ENCODE results near the gene RAC3. TPM values are rescaled to one million over a fixed set of nuclear protein-coding genes. Genes with fewer than 3 reads are reported as not detected.
A peak's percentile ranks its signal among the peaks of the same experiment; 100 is the strongest.

RAC3 gene
- total RNA-seq, 1 experiment from 2014 or later: 9.3 TPM

- Mint-ChIP-seq H3K4me1 (ENCODE audit: low read depth, unreplicated experiment) (no peaks in the 10 kb centered on the region), H3K27me3 (ENCODE audit: unreplicated experiment) (no peaks in the 10 kb centered on the region), H3K27ac (ENCODE audit: unreplicated experiment) (no peak overlapping the region), H3K9me3 (ENCODE audit: low read depth, unreplicated experiment) (no peaks in the 10 kb centered on the region), H3K36me3 (ENCODE audit: insufficient read depth, unreplicated experiment) (peaks cover 51% of the 10 kb centered on the region), H3K4me3 (ENCODE audit: low read depth, unreplicated experiment) (no peak overlapping the region)
- CTCF ChIA-PET: no interaction called here
- no TSS peak for BruUV-seq (replicated peaks)
- intact Hi-C loops (cut with micrococcal nuclease; ENCODE audit: unreplicated experiment): no loop called here
- no peak for TF ChIP-seq CTCF (IDR thresholded peaks at IDR 0.05; ENCODE audit: unreplicated experiment)
- DNase-seq: no peak
Observed at GRCh38 chr17:82062984-82063368, 31.5 kb downstream of the RAC3 start.

GRCh38 chr17:82063424-82064415 is 32.2 kb downstream of the RAC3 start:
- TF ChIP-seq CTCF (IDR thresholded peaks at IDR 0.05; ENCODE audit: unreplicated experiment): no peak
- H3K27me3 Mint-ChIP-seq (ENCODE audit: unreplicated experiment): no peaks in the 10 kb centered on the region
- H3K36me3 Mint-ChIP-seq (ENCODE audit: insufficient read depth, unreplicated experiment): peaks cover 46% of the 10 kb centered on the region
- peak overlapping the region; percentile 20 for H3K27ac Mint-ChIP-seq (ENCODE audit: unreplicated experiment)
- H3K9me3 Mint-ChIP-seq (ENCODE audit: low read depth, unreplicated experiment): no peaks in the 10 kb centered on the region
- CTCF ChIA-PET: no interaction called here
- H3K4me1 Mint-ChIP-seq (ENCODE audit: low read depth, unreplicated experiment): no peaks in the 10 kb centered on the region
- intact Hi-C loops (cut with micrococcal nuclease; ENCODE audit: unreplicated experiment): no loop called here
- no TSS peak for BruUV-seq (replicated peaks)
- H3K4me3 Mint-ChIP-seq (ENCODE audit: low read depth, unreplicated experiment): peak overlapping the region; percentile 74
- no peak for DNase-seq

DNA sequence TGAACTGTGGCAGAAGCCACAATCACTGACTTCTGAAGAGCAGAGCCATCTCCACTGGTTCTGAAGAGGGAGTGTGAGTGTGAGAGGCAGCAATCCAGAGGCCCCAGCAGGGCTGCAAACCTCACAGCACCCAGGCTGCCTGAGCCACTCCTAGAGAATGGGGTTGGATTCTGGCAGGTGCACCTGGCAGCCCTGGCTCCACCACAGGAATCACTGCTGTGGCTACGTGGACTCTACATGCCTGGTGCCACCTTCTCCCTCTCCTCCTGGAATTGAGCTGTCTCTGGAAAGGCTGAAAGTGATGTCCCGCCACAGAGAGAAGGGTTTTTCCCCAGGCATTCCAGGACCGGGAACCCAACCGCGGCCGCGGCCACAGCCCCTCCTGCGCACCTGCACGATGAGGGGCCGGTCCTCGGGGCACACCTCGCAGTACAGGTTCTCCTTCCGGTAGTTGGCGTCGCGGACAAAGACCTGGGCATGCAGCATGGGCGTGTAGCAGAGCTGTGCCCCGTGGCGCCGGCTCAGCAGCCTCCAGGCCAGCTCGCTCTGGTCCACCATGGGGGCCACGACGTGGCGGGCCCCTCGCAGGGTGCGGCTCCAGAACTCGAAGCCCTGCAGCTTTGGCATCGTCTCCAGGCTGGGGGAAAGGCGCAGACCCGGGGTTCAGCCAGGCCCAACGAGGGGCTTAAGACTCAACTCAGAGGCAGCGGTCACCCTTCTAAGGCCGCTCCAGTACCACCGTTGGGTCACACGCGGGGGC is 33.1 kb downstream of the RAC3 start:
- no peaks in the 10 kb centered on the region for H3K9me3 Mint-ChIP-seq (ENCODE audit: low read depth, unreplicated experiment)
- H3K4me1 Mint-ChIP-seq (ENCODE audit: low read depth, unreplicated experiment): no peaks in the 10 kb centered on the region
- peak overlapping the region; percentile 74 for H3K4me3 Mint-ChIP-seq (ENCODE audit: low read depth, unreplicated experiment)
- no peak for TF ChIP-seq CTCF (IDR thresholded peaks at IDR 0.05; ENCODE audit: unreplicated experiment)
- H3K27ac Mint-ChIP-seq (ENCODE audit: unreplicated experiment): peak overlapping the region; percentile 20
- H3K36me3 Mint-ChIP-seq (ENCODE audit: insufficient read depth, unreplicated experiment): peaks cover 44% of the 10 kb centered on the region
- BruUV-seq (replicated peaks): TSS peak; percentile 57
- DNase-seq: peak; percentile 56
- CTCF ChIA-PET: interaction anchor here (0.7 to 1.0 kb wide), 2 partner anchors 27 to 90 kb away, joined by 3 to 4 read pairs; partner anchors contain the start of gene DCXR
- H3K27me3 Mint-ChIP-seq (ENCODE audit: unreplicated experiment): no peaks in the 10 kb centered on the region
- intact Hi-C loops (cut with micrococcal nuclease; ENCODE audit: unreplicated experiment): no loop called here

DNA sequence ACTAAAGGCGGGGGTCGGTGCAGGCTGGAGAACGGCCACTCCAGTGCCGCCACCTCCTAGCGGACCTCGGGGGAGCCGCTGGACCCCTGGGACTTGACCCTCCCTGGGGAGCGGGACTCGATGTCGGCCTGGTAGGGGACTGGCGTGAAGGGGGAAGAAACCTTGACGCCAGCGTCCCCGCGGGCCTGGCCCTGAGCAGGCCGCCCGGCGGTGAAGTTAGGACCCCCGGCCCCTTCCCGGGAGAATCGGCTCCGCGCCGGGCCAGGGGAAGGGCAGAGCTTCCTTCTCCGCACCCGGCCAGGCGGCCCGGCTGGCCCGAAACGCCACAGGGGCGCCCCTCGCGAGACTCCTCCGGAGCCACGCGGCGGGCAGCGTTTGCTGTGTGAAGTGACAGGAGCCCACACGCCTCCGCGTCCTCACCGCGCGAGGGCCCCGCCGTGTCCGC is 33.7 kb downstream of the RAC3 start:
- no peak for DNase-seq
- Mint-ChIP-seq H3K9me3 (ENCODE audit: low read depth, unreplicated experiment) (no peaks in the 10 kb centered on the region), H3K27me3 (ENCODE audit: unreplicated experiment) (no peaks in the 10 kb centered on the region), H3K4me3 (ENCODE audit: low read depth, unreplicated experiment) (peak overlapping the region; percentile 74), H3K4me1 (ENCODE audit: low read depth, unreplicated experiment) (no peaks in the 10 kb centered on the region), H3K27ac (ENCODE audit: unreplicated experiment) (no peak overlapping the region), H3K36me3 (ENCODE audit: insufficient read depth, unreplicated experiment) (peaks cover 41% of the 10 kb centered on the region)
- no TSS peak for BruUV-seq (replicated peaks)
- CTCF ChIA-PET: interaction anchor here (0.6 to 1.0 kb wide), 3 partner anchors 28 to 178 kb away, joined by 3 to 4 read pairs (median 3); partner anchors contain the start of gene DCXR
- TF ChIP-seq CTCF (IDR thresholded peaks at IDR 0.05; ENCODE audit: unreplicated experiment): no peak
- intact Hi-C loops (cut with micrococcal nuclease; ENCODE audit: unreplicated experiment): no loop called here

Measured in Calu3 (cell line).